GM21390 (cell line): Measurements from ENCODE around the gene TMPRSS6.
A peak's percentile ranks its signal among the peaks of the same experiment; 100 is the strongest.

ENCODE experiments used
- ATAC-seq: cut with Tn5 transposase; IDR thresholded peaks from one replicate; pipeline ENCODE4 v1.9.1; 2021; ENCODE audit not compliant: unreplicated experiment

Gene TMPRSS6

GRCh38 chr22:37053310-37054055 is 56.0 kb downstream of the TMPRSS6 start:
- ATAC-seq = no peak

GRCh38 chr22:37052386-37053309 is 56.9 kb downstream of the TMPRSS6 start:
- ATAC-seq = no peak

GRCh38 chr22:37051391-37052385 is 57.8 kb downstream of the TMPRSS6 start, which contains the start of gene KCTD17:
KCTD17 (plus strand) TSS chr22:37051742; CDS start chr22:37051761, 19 bp downstream.
- peak; percentile 61 for ATAC-seq

DNA sequence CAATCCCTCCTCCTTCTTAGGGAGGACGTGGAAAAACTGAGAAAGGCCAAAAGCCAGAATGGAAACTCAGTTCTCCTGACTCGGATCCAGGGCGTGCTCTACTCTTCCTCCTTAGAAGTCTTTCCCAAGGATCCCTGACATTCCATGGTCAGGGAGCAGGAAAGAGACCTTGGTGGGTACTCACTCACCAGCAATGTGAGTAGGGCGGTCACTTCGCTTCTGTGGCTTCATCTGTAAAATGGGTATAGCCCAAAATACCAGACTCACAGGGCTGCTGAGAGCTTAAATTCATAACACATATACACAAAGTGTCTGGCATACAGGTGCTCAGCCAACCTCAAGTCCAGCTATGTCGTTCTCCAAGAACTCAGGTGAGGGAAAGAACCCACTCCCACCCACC is 58.6 kb downstream of the TMPRSS6 start:
- ATAC-seq = no peak

- no peak for ATAC-seq
These were observed 60.3 kb downstream of the TMPRSS6 start for GRCh38 chr22:37049224-37049623.

DNA sequence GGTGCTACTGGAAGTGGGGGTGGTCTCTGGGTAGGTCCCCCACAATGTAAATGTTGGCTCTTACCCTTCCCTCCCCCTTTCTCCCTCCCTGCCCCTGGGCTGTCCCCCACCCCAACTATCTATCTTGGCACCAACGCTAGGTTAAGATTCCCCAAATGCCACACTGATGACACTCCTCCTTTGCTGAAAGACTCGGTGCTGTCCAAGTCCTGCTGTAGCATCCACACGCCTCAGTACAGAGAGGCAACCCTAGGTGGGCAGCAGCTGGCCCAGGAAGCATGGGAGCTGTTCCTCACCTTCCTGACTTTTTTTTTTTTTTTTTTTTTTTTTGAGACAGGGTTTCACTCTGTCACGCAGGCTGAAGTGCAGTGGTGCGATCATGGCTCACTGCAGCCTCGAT is 61.4 kb downstream of the TMPRSS6 start:
- ATAC-seq = no peak

GRCh38 chr22:37047006-37047405 is 62.5 kb downstream of the TMPRSS6 start:
- ATAC-seq = no peak

DNA sequence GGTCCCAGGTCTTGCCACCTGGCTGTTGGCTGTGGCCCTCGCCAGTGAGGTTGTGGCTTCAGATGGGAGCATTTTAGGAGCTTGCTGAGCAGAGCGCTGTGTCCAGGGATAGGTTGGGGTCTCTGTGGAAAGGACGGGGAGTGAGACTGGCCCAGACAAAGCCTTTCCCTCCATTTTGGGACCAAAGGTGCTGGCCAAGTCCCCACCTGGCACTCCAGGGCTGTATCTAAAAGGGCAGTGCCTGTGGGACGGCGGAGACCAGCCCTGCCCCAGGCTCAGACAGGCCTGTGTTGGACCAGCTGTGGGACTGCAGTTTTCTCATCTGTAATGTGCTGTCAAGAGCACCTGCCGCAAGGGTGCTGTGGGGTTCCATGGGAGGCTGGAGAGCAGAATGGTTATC is 62.9 kb downstream of the TMPRSS6 start:
- no peak for ATAC-seq

DNA sequence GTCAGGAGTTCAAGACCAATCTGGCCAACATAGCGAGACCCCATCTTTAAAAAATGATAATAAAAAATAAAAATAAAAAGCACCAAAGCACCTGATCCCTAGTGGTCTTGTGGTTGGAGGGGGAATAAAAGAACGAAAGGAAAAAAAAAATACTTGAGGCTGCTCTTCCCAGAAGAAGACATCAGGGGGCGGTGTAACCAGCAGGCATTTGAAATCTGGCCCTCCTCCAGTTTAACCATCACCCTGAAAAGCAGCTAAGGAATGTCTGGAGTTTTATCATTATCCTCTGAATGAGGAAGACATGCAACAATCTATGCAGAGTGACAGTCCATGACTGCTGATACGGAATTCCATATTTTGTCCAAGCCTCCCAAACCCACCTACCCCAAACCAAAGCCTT is 63.6 kb downstream of the TMPRSS6 start:
- no peak for ATAC-seq

GRCh38 chr22:37044634-37045625 is 64.6 kb downstream of the TMPRSS6 start:
- ATAC-seq = no peak

DNA sequence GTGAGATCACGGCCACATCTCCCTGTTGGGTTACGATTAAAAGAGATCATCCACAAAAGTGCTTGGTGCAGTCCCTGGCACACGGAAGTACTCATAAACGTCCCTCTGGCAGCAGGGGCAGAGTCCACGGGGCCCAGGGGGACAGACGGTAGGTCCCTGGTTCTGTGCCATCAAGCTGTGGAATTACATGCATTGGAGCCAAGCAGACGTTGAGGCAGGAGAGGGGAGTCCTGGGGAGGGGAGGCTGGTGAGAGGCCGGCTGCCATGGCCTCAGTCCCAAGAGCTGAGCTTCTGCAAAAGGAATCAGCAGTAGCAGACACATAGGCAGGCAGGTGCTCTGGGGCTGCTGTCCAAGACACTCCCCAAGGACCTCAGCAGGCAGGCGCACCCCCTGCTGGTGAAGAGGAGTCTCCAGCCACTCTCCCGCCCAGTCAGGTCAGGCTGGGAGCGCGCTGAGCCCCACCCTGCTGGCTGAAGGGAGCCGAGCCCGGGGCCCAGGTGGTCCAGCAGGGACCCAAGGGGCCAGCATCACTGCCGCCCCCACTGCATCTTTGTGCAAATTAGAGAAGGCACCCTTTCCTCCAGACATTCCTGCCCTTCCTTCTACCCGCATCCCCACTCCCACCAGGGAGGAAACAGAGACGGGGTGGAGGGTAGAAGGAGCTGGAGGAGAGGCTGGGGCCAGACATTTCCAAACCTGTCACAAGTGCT is 65.5 kb downstream of the TMPRSS6 start:
- no peak for ATAC-seq

DNA sequence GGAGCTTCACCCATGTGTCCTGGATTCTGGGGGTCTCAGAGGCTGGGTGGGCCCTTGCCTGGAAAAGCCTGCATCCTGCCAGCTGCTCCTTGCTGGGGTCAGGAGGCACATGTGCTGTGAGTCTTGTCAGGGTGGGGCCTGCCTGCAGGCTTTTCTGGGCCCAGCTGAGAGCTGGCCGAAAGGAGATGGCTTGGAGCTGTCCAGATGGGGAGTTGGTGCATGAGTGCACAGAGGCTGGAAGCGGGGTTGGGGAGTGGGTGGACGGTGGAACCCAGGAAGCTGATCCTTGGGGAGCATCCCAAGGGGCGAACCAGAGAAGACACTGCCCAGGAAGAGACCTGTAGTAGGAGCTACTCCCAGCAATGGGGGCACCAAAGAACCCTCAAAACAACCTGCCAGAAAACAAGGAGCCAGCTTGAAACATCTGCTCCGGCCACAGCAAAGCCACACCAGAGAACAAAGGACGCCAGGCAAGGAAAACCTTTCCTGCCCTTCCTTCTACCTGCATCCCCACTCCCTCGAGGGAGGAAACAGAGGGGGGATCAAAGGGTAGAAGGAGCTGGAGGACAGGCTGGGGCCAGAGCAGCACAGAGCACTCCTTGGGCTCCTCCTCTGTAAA is 66.2 kb downstream of the TMPRSS6 start:
- no peak for ATAC-seq

DNA sequence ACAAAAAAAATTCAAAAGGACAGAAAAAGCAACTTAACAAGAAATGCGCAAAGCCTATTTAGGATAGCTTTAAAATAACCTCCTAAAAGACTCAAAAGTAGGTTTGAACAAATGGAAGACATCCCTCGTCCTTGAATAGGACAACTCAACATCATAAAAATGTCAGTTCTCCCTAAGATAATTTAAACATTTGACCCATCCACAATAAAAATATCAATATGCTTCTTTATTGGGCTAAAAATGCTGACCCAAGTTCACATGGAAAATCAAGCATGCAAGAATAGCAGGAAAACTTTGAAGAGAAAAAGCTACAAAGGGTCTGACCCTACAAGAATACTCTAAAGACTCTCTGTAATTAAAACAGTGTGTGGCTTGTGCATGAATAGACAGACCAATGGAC is 70.0 kb downstream of the TMPRSS6 start:
- no peak for ATAC-seq

DNA sequence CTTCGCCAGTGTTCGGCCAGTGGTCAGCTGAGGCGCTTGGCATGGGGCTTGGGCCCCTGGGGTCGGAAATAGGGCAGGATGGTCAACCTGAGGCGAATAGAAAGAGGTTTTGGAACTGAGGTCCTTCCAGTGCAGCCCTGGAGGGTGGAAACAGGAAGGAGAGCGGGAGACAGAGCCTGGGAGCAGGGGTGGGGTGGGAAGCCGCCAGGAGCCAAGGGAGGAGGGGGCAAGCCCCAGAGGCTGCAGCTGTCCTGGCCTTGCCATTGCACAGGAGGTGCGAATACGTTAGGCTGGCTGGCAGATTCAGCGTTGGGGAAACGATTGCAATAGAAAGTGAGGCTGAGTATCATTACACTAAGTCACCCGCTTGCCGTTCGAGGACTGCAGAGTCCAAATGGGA is 71.8 kb downstream of the TMPRSS6 start:
- ATAC-seq = no peak

DNA sequence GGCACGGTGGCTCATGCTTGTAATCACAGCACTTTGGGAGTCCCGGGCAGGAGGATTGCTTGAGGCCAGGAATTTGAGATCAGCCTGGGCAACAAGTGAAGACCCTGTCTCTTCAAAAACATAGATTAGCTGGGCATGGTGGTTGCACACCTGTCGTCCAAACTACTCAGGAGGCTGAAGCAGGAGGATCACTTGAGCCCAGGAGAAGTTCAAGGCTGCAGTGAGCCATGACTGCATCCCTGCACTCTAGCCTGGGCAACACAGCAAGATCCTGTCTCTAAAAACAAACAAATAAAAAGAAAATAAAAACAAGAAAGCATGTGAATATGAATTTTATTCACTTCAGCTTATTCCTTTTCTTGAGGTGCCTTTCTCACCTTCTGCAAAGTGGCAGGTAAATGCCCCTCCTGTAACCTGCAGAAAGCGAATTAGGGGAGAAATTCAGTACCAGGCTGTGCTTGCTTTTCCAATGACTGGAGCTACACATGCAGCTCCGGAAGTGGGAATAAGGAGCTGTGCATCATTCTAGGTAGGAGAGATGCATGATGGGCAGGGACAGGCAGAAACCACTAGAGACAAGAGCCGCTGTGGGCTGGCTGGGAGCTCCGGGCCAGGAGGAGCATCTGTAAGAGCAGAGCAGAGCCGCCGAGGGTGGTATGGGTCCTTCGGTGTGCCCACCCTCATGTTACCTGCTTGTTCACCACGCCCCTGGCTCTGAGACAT is 72.7 kb downstream of the TMPRSS6 start:
- no peak for ATAC-seq

DNA sequence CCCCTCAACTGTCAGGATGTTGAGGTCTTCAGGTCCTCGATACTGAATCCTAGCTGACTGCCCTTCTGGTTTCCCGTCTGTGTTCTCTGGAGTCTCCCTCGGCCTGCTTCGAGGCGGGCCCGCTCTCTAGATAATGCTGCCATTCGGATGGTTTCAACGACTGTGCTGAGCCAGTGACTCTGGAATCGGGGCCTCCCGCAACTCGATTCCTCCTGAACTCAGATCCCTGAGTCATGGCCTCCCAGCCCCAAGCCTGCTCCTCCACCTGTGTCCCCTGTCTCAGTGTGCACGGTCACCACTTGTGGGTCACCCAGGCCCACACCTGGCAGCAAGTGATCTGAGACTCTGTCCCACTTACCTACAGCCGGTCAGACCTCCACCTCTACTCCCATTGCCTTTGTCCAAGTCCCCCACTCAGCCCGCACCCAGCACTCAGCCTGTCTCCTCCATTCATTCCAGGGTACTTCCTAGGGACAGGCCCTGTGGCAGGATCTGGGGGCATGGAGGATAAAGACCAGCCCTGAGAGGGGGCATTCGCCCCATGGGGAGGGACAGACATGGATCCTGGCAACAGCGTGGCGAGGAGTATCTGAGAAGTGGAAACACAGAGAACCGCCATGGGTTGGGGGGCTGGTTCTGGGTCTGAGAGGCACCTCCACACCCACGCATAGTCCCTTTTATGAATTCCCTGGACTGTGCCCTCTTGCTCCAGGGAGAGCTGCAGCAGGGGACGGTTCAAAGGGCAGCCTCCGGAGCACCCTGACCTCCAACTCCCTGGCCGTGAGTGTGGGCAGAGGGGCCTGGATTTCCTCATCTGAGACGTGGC is 75.7 kb downstream of the TMPRSS6 start:
- ATAC-seq = no peak
